PC-9 (cell line): ENCODE data around the gene COLEC11.

Source experiments
- CTCF ChIP-seq: fragments of 200-600 bp; sonication (generic); conservative IDR thresholded peaks from 2 replicates; pipeline ENCODE4 v1.6.1; 2017; ENCODE audit warnings: mixed run types, antibody characterized with exemption, mild to moderate bottlenecking, moderate library complexity
- EZH2 ChIP-seq: fragments of 200-600 bp; sonication (generic); IDR thresholded peaks from 2 replicates; pipeline ENCODE4 v1.8.0; 2017; ENCODE audit warnings: antibody characterized with exemption, low read depth

GRCh38 chr2:3604991-3605961 lies 10.4 kb downstream of the COLEC11 start:
- TF ChIP-seq CTCF (no peak), EZH2 (no peak)
